ENCODE results near the gene SRSF1. TPM values are rescaled to one million over a fixed set of nuclear protein-coding genes. Genes with fewer than 3 reads are reported as not detected.
A peak's percentile ranks its signal among the peaks of the same experiment; 100 is the strongest.

Gene SRSF1
- total RNA-seq, 4 donors from 2014 or later = 136 to 185 (median 156) TPM

DNA sequence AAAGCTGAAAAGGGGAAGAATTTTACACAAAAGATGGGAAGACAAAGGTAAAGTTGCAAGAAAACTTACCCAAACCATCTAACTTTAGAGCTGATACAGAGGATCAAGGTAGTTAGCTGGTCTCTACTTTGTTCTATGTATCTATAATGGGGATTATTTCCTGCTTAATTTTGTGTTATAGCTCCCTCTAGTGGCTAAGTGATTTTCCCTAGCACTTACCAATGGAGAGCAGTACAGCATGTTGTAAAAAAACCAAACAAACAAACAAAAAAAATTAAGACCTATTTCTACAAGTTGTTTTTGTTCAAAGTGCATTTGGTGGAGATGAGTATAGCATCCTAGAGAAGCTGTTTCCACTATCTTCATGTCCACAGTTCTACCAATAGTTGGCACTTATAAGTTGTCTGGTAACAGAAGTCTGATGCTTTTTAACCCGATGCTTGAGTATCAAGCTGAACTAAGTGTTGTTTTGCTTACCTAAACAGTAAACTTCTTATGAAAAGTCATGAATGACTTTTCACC is 7.5 kb downstream of the SRSF1 start:
- no peak for TF ChIP-seq EP300 (IDR thresholded peaks at IDR 0.05)
- no peak for TF ChIP-seq POLR2AphosphoS5 (IDR thresholded peaks at IDR 0.05)
- TF ChIP-seq, protein P1, sequence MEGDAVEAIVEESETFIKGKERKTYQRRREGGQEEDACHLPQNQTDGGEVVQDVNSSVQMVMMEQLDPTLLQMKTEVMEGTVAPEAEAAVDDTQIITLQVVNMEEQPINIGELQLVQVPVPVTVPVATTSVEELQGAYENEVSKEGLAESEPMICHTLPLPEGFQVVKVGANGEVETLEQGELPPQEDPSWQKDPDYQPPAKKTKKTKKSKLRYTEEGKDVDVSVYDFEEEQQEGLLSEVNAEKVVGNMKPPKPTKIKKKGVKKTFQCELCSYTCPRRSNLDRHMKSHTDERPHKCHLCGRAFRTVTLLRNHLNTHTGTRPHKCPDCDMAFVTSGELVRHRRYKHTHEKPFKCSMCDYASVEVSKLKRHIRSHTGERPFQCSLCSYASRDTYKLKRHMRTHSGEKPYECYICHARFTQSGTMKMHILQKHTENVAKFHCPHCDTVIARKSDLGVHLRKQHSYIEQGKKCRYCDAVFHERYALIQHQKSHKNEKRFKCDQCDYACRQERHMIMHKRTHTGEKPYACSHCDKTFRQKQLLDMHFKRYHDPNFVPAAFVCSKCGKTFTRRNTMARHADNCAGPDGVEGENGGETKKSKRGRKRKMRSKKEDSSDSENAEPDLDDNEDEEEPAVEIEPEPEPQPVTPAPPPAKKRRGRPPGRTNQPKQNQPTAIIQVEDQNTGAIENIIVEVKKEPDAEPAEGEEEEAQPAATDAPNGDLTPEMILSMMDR (IDR thresholded peaks at IDR 0.05) = peak; percentile 78 to 83 (median 82)
- no peak for TF ChIP-seq POLR2A (IDR thresholded peaks at IDR 0.05; ENCODE audit: low read depth)
- no peak for DNase-seq (ENCODE audit: extremely low spot score)
- no peaks in the 10 kb centered on the region for H3K27me3 ChIP-seq
- H3K36me3 ChIP-seq = peaks cover 14 to 67% (median 50%) of the 10 kb centered on the region in 4 donors
- no peak overlapping the region for H3K4me3 ChIP-seq
- H3K9me3 ChIP-seq = no peaks in the 10 kb centered on the region
- intact Hi-C loops (cut with DNase I) = loop anchor here (10.0 kb wide), 2 partner anchors 335 to 875 kb away; no protein-coding TSS in a partner anchor
- H3K4me1 ChIP-seq = peaks cover 33 to 68% (median 61%) of the 10 kb centered on the region in 4 donors
- 54% methylated on average over 1 of the region's 1 CpG for WGBS
- peak overlapping the region in 3 of 4 donors; percentile 21 to 46 (median 44) for H3K27ac ChIP-seq (replicated peaks in 1 of 4)

DNA sequence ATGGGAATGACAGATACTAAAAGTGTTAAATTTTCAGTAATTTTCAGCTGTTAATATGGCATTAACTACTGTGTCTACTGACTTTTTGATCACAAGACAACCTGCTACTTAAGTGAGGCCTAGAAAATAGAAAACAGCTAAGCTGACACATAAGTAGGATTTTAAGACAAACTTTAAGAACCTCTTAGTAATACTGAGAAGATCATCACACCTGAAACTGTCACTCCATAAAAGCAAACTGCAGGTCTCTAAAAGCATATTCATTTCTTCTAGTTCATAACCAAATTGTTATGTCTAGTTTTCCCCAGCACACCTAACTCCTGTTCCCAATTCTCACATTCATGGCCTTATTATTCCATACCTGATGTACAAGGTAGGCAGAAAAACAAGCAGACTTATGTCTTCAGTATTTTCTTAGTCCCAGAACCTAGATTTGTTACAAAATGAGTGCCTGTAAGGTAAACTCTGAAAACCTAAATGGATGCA is 8.0 kb downstream of the SRSF1 start:
- Histone ChIP-seq H3K4me3 (no peak overlapping the region), H3K9me3 (no peaks in the 10 kb centered on the region), H3K27ac (replicated peaks in 1 of 4) (peak overlapping the region in 2 of 4 donors; percentile 44 to 46), H3K4me1 (peaks cover 33 to 68% (median 61%) of the 10 kb centered on the region in 4 donors), H3K27me3 (no peaks in the 10 kb centered on the region), H3K36me3 (peaks cover 11 to 62% (median 45%) of the 10 kb centered on the region in 4 donors)
- TF ChIP-seq POLR2AphosphoS5 (IDR thresholded peaks at IDR 0.05) (no peak), EP300 (IDR thresholded peaks at IDR 0.05) (no peak), POLR2A (IDR thresholded peaks at IDR 0.05; ENCODE audit: low read depth) (no peak)
- TF ChIP-seq, protein P1 (IDR thresholded peaks at IDR 0.05) = no peak
- DNase-seq (ENCODE audit: extremely low spot score) = no peak
- intact Hi-C loops (cut with DNase I) = no loop called here

DNA sequence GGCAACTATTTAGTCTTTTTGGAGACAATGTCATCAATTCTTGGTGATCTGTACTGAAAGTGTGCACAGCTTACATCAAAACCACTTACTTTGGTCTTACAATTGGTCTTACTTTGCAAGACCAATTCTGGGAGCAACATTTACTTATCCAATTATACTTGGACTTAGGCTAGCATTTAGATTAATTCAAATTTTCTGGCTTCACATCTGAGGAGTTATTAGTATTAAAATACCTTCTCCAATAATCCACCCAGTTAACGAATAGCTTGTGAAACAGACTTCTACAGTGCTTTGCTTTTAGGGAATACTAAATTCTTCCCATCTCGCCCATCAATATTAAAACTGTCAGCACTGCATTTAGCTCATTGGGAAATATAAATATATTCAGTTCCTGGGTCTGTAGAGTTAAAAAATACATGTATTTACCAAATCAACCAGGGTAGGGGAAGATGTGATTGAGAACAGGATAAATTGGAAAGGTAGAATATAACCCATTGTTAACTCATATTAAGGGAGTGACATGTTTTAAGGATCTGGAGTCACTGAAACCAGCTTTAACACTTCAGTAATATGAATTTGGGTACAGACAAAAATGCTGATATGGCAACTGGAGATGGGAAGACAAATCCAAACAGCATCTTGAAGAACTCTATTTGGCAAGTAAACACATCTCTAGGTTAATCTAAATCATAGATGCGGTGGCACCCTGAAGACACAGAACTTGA is 9.8 kb downstream of the SRSF1 start:
- intact Hi-C loops (cut with DNase I) = no loop called here
- Histone ChIP-seq H3K4me3 (no peak overlapping the region), H3K9me3 (no peaks in the 10 kb centered on the region), H3K27me3 (no peaks in the 10 kb centered on the region), H3K36me3 (peaks cover 0 to 44% (median 29%) of the 10 kb centered on the region in 4 donors), H3K27ac (replicated peaks in 1 of 4) (peak overlapping the region in 2 of 4 donors; percentile 6 to 34), H3K4me1 (peaks cover 25 to 63% (median 57%) of the 10 kb centered on the region in 4 donors)
- TF ChIP-seq POLR2A (IDR thresholded peaks at IDR 0.05; ENCODE audit: low read depth) (no peak), EP300 (IDR thresholded peaks at IDR 0.05) (no peak), POLR2AphosphoS5 (IDR thresholded peaks at IDR 0.05) (no peak)
- TF ChIP-seq, protein P1 (IDR thresholded peaks at IDR 0.05) = no peak
- no peak for DNase-seq (ENCODE audit: extremely low spot score)
- 84% methylated on average over 3 of the region's 3 CpGs for WGBS

DNA sequence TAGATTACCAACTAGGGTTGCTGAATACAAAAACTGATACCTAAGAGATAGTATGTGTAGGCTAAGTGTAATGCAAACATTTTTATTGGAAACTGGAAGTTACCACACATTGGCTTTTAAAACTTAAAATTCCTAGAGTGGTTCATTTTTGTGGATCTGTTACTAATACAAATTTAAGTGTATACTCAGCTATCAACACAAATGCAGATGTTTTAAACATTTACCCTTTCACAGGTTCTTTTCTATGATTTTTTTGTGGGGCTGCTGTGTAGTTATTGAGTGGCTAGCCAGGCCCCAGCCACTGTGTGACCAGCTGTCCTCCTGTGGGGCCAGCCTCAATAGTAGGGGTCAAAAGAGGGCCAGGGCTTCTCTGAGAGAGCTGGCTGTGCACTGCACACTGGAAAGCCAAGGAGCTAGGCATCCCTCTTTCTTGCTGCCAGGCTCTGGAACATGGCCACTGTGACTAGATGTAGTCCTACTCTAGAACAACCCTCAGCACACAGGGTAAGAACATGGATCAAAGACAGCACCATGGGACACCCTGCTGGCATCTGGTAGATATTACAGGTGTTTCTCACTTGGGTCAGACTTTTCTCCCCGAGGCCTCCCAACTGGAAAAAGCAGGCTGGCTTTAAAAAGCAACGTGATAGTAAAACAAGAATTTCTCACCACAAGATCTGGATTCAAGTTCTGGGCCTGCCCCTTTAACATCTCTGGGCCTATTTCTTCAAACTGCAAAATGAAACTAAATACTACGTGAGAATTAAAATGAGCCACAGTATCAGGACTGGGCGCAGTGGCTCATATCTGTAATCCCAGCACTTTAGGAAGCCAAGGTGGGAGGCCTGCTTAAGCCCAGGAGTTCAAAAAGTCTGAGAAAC is 11.7 kb downstream of the SRSF1 start:
- intact Hi-C loops (cut with DNase I) = loop anchor here (2.0 kb wide), 1 partner anchor 137 kb away; no protein-coding TSS in a partner anchor
- 26% methylated on average over 4 of the region's 4 CpGs for WGBS
- H3K27ac ChIP-seq (replicated peaks in 1 of 4) = peak overlapping the region; percentile 71 to 97 (median 76)
- no peak overlapping the region for H3K4me3 ChIP-seq
- H3K4me1 ChIP-seq = peaks cover 24 to 44% (median 41%) of the 10 kb centered on the region in 4 donors
- peaks cover 0 to 28% (median 17%) of the 10 kb centered on the region in 4 donors for H3K36me3 ChIP-seq
- TF ChIP-seq, protein P1 (IDR thresholded peaks at IDR 0.05) = peak; percentile 68 to 82 (median 72)
- TF ChIP-seq POLR2A (IDR thresholded peaks at IDR 0.05; ENCODE audit: low read depth) = no peak
- peak; percentile 49 to 52 for TF ChIP-seq POLR2AphosphoS5 (IDR thresholded peaks at IDR 0.05)
- DNase-seq (ENCODE audit: extremely low spot score) = peak; percentile 92
- no peaks in the 10 kb centered on the region for H3K9me3 ChIP-seq
- H3K27me3 ChIP-seq = no peaks in the 10 kb centered on the region

All from esophagus muscularis mucosa (tissue), 4 donors.